ENCODE data around the gene TPD52L3. TPM values are rescaled to one million over a fixed set of nuclear protein-coding genes. Genes with fewer than 3 reads are reported as not detected.

The TPD52L3 gene
- total RNA-seq, 2 experiments from 2014 or later, result not detected

- no peak for DNase-seq (ENCODE audit: low spot score)
- H3K4me2 ChIP-seq (ENCODE audit: low read length), result no peak overlapping the region
- H3K4me3 ChIP-seq (ENCODE audit: low read depth, low read length, poor library complexity, severe bottlenecking), result no peak overlapping the region
- H3K9me2 ChIP-seq (ENCODE audit: insufficient read depth, low read length), result no peaks in the 10 kb centered on the region
- H3K79me2 ChIP-seq (ENCODE audit: insufficient read depth, low read depth, low read length), result no peaks in the 10 kb centered on the region
- POLR2A ChIA-PET, result no interaction called here
- H4K20me1 ChIP-seq (ENCODE audit: insufficient read depth, low read length), result no peaks in the 10 kb centered on the region
- CTCF ChIA-PET (ENCODE audit: unreplicated experiment), result no interaction called here
- no peak overlapping the region for H2AFZ ChIP-seq (ENCODE audit: low read length)
- no peak overlapping the region for H3K27ac ChIP-seq (ENCODE audit: low read depth, low read length, poor library complexity, severe bottlenecking)
- no peaks in the 10 kb centered on the region for H3K4me1 ChIP-seq (ENCODE audit: insufficient read depth, low read length, poor library complexity, severe bottlenecking)
- H3K36me3 ChIP-seq (ENCODE audit: insufficient read depth, low read length), result no peaks in the 10 kb centered on the region
- no peaks in the 10 kb centered on the region for H3K9me3 ChIP-seq (ENCODE audit: low read length)
- intact Hi-C loops (cut with micrococcal nuclease; ENCODE audit: unreplicated experiment), result no loop called here
- TF ChIP-seq EZH2phosphoT487 (IDR thresholded peaks at IDR 0.05; ENCODE audit: borderline replicate concordance, low read depth, low read length), result no peak
- TF ChIP-seq, protein P1, sequence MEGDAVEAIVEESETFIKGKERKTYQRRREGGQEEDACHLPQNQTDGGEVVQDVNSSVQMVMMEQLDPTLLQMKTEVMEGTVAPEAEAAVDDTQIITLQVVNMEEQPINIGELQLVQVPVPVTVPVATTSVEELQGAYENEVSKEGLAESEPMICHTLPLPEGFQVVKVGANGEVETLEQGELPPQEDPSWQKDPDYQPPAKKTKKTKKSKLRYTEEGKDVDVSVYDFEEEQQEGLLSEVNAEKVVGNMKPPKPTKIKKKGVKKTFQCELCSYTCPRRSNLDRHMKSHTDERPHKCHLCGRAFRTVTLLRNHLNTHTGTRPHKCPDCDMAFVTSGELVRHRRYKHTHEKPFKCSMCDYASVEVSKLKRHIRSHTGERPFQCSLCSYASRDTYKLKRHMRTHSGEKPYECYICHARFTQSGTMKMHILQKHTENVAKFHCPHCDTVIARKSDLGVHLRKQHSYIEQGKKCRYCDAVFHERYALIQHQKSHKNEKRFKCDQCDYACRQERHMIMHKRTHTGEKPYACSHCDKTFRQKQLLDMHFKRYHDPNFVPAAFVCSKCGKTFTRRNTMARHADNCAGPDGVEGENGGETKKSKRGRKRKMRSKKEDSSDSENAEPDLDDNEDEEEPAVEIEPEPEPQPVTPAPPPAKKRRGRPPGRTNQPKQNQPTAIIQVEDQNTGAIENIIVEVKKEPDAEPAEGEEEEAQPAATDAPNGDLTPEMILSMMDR (conservative IDR thresholded peaks at IDR 0.05; ENCODE audit: low read length), result no peak
- BruUV-seq (replicated peaks), result no TSS peak
Observed at GRCh38 chr9:6368831-6369230, 40.7 kb downstream of the TPD52L3 start.

Other genes starting within 250 kb of the TPD52L3 start
- not detected in 2 replicates for gene IL33, start 112.6 kb upstream of the TPD52L3 start, total RNA-seq (2014; rRNA removed; shearing (Covaris generic))
- not detected in 2 replicates for gene IL33, start 112.6 kb upstream of the TPD52L3 start, total RNA-seq (2022)
- 76.1 and 76.6 TPM in 2 replicates for gene UHRF2, start 84.8 kb downstream of the TPD52L3 start, total RNA-seq (2014; rRNA removed; shearing (Covaris generic))
- gene UHRF2, start 84.8 kb downstream of the TPD52L3 start, total RNA-seq (2022), result 70.1 and 92.0 TPM in 2 replicates

All from OCI-LY7 (cell line).